Sigmoid colon (tissue), 4 donors: ENCODE results near the gene GRHL1.

Experiments used
- CTCF ChIP-seq, 4 experiments: fragments of 450-650 bp in 3 of 4; fragments of 200-600 bp in 1 of 4; IDR thresholded peaks; one replicate each; pipeline ENCODE4 v1.5.1; 2016 to 2019; ENCODE audit warnings: antibody characterized with exemption in 4 of 4, mild to moderate bottlenecking in 3 of 4, moderate library complexity in 2 of 4
- EP300 ChIP-seq, 4 donors: sonication (generic); formaldehyde crosslinking; IDR thresholded peaks; one replicate each; pipeline ENCODE4 v1.6.1; 2017; ENCODE audit warnings: antibody characterized with exemption in 4 of 4
- POLR2A ChIP-seq, 2 donors: fragments of 450-650 bp; IDR thresholded peaks; one replicate each; pipeline ENCODE4 v1.6.1; 2016; ENCODE audit warnings: antibody characterized with exemption in 2 of 2, mild to moderate bottlenecking in 2 of 2, moderate library complexity in 2 of 2
- POLR2AphosphoS5 ChIP-seq, 4 donors: sonication (generic); formaldehyde crosslinking; IDR thresholded peaks; one replicate each; pipeline ENCODE4 v1.6.1; 2017; ENCODE audit warnings: antibody characterized with exemption in 4 of 4

GRCh38 chr2:9990736-9991135, 39.2 kb downstream of the GRHL1 start:
- TF ChIP-seq CTCF (IDR thresholded peaks at IDR 0.05) (no peak), EP300 (IDR thresholded peaks at IDR 0.05) (no peak), POLR2A (IDR thresholded peaks at IDR 0.05) (no peak), POLR2AphosphoS5 (IDR thresholded peaks at IDR 0.05) (no peak)
